T-helper 17 cell (primary cell): ENCODE results near the gene TEKT4. TPM values are rescaled to one million over a fixed set of nuclear protein-coding genes. Genes with fewer than 3 reads are reported as not detected.
"Not testable (repeated sequence)": the region's sequence is repeated elsewhere in the genome, so short reads cannot be mapped to it uniquely, and the experiment has no call there.

Source experiments
- ATAC-seq: fragments of 150-1000 bp; cut with Tn5 transposase; 2 replicates; pipeline ENCODE4 v1.10.0; 2021; ENCODE audit warnings: mild to moderate bottlenecking, moderate library complexity
- DNase-seq, 3 donors: peaks; one replicate each; pipeline versions ENCODE4 v3.0.0 to v3.0.0-alpha.2; 2020 to 2021
- H3K9me3 ChIP-seq: one replicate; pipeline ENCODE4 v1.7.0; 2013; ENCODE audit warnings: low read length, mild to moderate bottlenecking; ENCODE audit not compliant: control insufficient read depth, poor library complexity, severe bottlenecking
- H3K27ac Mint-ChIP-seq: one replicate; pipeline ENCODE4 v1.8.0; 2022; ENCODE audit warnings: mild to moderate bottlenecking, moderate library complexity, mixed read lengths
- H3K27me3 Mint-ChIP-seq: one replicate; pipeline ENCODE4 v1.8.0; 2022; ENCODE audit warnings: mixed read lengths
- H3K36me3 Mint-ChIP-seq: one replicate; pipeline ENCODE4 v1.8.0; 2022; ENCODE audit warnings: low read depth, mixed read lengths
- H3K4me1 Mint-ChIP-seq: one replicate; pipeline ENCODE4 v1.8.0; 2022; ENCODE audit warnings: mild to moderate bottlenecking, mixed read lengths
- H3K4me3 Mint-ChIP-seq: one replicate; pipeline ENCODE4 v1.8.0; 2022; ENCODE audit warnings: mild to moderate bottlenecking, moderate library complexity, mixed read lengths
- total RNA-seq, 4 donors: library from RNA in 2 of 4; stranded (reverse) in 2 of 4; gene quantifications; one replicate each; pipeline ENCODE4 v1.2.3 and lab custom pipeline; 2022 to 2026

The TEKT4 gene
- not detected for total RNA-seq
- 0 reads per million in 2 donors for total RNA-seq (lab: John Stamatoyannopoulos, UW)

DNA sequence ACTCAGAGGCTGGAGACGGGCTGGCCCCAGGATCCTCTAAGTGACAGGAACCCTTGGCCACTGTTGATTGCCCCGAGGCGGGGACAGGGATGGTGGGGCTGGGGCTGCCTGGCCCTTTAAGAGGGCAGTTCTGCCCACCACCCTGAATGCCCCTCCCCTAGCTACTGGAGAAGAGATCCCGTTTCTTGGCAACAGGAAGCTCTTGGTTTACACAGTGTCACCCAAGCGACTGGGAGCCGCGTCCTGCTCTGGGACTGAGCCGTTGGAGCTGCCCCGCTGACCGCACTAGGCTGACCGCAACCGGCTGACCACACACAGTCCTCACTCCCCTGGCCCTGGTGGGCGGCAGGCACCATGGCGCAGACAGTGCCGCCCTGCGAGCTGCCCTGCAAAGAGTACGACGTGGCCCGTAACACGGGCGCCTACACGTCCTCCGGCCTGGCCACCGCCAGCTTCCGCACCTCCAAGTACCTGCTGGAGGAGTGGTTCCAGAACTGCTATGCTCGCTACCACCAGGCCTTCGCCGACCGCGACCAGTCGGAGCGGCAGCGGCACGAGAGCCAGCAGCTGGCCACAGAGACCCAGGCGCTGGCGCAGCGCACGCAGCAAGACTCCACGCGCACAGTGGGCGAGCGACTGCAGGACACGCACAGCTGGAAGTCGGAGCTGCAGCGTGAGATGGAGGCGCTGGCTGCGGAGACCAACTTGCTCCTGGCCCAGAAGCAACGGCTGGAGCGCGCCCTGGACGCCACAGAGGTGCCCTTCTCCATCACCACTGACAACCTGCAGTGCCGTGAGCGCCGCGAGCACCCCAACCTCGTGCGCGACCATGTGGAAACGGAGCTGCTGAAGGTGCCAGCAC lies at the start of gene TEKT4:
TEKT4 (plus strand) TSS at position 205 of the 862 bp plus-strand sequence; CDS start at position 355, 150 bp downstream.
- H3K36me3 Mint-ChIP-seq, result no peaks in the 10 kb centered on the region
- H3K27ac Mint-ChIP-seq, result no peak within 1 kb of the TSS
- no peaks in the 10 kb centered on the region for H3K4me1 Mint-ChIP-seq
- no peak for DNase-seq
- peaks cover 25% of the 10 kb centered on the region for H3K27me3 Mint-ChIP-seq
- no peaks in the 10 kb centered on the region for H3K9me3 ChIP-seq
- no peak for ATAC-seq
- no peak within 1 kb of the TSS for H3K4me3 Mint-ChIP-seq

DNA sequence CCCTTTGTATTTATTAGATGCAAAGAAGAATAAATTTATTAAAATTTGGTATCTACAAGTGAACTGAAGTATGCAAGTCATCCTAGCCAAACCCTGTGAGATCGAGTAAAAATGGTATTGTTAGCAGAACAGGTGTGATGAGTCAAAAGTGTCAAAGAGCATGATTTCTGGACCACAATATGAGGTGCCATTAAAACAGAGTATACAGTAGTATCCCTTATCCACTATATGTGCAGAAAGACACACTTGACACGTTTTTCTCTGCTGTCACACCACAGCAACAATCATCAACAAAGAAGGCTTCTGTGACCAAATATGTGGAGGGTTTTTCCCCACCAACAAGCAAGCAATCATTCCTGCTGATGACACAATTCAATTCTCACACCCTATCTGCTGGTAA lies 32.0 kb upstream of the TEKT4 start:
- not testable (repeated sequence) for DNase-seq, H3K27me3 Mint-ChIP-seq, H3K9me3 ChIP-seq, H3K4me3 Mint-ChIP-seq, H3K4me1 Mint-ChIP-seq, H3K27ac Mint-ChIP-seq, H3K36me3 Mint-ChIP-seq, ATAC-seq

GRCh38 chr2:94856856-94857255 lies 14.4 kb upstream of the TEKT4 start:
- not testable (repeated sequence) for H3K27ac Mint-ChIP-seq, ATAC-seq, H3K36me3 Mint-ChIP-seq, DNase-seq, H3K9me3 ChIP-seq, H3K4me1 Mint-ChIP-seq
- Mint-ChIP-seq H3K27me3 (peaks cover 35% of the 10 kb centered on the region), H3K4me3 (peak overlapping the region; percentile 52)

DNA sequence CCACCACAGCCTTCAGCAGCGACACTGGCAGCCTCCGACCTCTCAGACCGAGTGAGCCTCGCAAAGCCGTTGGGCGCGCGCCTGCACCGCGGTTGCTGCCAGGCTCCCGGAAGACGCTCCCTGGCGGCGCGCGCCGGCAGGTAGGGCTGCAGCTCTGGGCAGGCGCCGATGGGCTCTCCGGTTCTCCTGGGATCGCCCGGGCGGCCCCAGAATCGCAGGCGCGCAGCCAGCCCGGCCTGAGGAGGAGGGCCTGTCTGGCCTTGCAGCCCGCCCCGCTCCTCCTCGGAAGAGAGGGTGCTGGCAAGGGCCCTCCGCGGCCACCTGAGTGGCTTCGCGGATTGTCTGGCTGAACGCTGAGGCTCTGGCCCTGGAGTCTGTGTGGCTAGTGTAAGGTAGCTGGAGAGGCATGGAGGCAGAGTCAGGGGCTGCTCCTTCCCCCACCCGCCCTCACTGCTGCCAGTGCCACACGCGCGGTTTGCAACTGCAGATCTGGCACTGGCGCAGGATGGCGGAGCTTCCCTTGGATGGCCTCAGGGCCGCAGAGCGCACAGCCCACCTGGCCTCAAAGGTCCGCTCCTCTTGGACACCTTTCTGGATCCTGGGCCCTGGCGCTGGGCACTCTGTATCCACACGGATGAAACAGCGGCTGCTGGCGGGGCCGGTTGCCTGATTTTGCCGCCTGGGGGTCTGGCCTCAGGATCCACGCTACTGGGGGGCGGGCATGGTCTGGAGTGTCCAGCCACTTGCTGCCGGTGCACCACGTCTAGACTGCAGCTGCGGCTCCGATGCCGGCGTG lies 13.7 kb upstream of the TEKT4 start:
- H3K4me3 Mint-ChIP-seq, result peak overlapping the region; percentile 52
- ATAC-seq, H3K36me3 Mint-ChIP-seq, H3K9me3 ChIP-seq, H3K4me1 Mint-ChIP-seq, H3K27ac Mint-ChIP-seq: not testable (repeated sequence)
- peaks cover 42% of the 10 kb centered on the region for H3K27me3 Mint-ChIP-seq
- DNase-seq, result peak in 1 of 3 donors; percentile 5

DNA sequence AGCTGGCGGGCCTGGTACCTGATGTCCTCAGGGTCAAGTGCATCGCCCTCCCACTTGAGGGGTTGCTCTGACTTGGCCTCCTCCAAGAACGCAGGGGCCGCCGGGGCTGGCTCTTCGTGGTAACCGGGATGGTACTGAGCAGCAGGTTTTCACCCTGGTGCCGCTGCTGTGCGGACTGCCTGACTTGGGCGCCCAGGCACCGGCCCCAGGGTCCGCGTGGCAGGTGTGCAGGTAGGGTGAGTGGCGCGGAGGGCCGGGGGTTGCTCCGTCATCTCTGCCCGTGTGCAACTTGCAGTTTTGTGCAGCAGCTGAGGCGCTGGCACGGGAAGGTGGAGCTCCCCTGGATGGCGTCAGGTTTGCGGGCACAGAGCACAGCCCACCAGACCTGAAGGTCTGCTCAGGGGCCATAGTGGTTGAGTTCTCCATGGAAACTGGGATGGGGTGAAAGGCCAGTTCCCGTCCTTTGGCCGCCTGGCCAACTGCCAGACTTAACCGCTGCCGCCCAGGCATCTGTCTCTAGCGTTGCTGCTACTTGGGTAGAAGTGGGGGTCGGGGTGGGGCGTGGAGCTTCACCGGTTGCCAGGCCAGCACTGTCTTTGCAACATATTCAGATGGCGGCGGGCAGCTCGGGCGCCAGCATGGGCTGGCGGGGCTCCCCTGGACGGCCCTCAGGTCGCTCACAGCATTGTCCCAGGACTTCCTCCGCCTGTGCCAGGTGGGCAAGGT lies 12.9 kb upstream of the TEKT4 start:
- not testable (repeated sequence) for H3K4me1 Mint-ChIP-seq, H3K9me3 ChIP-seq, ATAC-seq, H3K27ac Mint-ChIP-seq, H3K36me3 Mint-ChIP-seq, DNase-seq, H3K4me3 Mint-ChIP-seq
- H3K27me3 Mint-ChIP-seq, result peaks cover 46% of the 10 kb centered on the region

- Mint-ChIP-seq H3K4me1 (peaks cover 2% of the 10 kb centered on the region), H3K4me3 (no peak overlapping the region), H3K36me3 (peaks cover 2% of the 10 kb centered on the region), H3K27ac (no peak overlapping the region), H3K27me3 (peaks cover 57% of the 10 kb centered on the region)
- H3K9me3 ChIP-seq, result no peaks in the 10 kb centered on the region
- ATAC-seq, result no peak
- DNase-seq, result peak in 1 of 3 donors; percentile 6
Measured at GRCh38 chr2:94861308-94862152, 9.7 kb upstream of the TEKT4 start.

DNA sequence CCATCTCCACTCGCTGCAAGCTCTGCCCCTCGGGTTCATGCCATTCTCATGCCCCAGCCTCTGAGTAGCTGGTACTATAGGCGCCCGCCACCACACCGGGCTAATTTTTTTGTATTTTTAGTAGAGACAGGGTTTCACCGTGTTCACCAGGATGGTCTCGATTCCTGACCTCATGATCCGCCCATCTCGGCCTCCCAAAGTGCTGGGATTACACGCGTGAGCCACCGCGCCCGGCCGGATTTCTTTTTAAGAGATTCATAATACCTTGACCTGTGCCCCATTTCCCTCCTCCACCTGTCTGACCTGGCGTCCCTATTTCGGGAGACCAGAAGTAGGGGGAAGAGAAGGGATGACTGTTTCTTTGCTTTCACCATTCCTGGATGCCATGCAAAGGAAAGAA lies 8.3 kb upstream of the TEKT4 start:
- not testable (repeated sequence) for H3K4me1 Mint-ChIP-seq, H3K27ac Mint-ChIP-seq, H3K36me3 Mint-ChIP-seq, H3K4me3 Mint-ChIP-seq, DNase-seq, H3K9me3 ChIP-seq, ATAC-seq
- peaks cover 47% of the 10 kb centered on the region for H3K27me3 Mint-ChIP-seq

GRCh38 chr2:94869131-94869530 lies 2.1 kb upstream of the TEKT4 start:
- Mint-ChIP-seq H3K36me3 (no peaks in the 10 kb centered on the region), H3K4me1 (no peaks in the 10 kb centered on the region), H3K27me3 (peaks cover 23% of the 10 kb centered on the region), H3K4me3 (no peak overlapping the region), H3K27ac (no peak overlapping the region)
- no peak for DNase-seq
- no peaks in the 10 kb centered on the region for H3K9me3 ChIP-seq
- ATAC-seq, result no peak

DNA sequence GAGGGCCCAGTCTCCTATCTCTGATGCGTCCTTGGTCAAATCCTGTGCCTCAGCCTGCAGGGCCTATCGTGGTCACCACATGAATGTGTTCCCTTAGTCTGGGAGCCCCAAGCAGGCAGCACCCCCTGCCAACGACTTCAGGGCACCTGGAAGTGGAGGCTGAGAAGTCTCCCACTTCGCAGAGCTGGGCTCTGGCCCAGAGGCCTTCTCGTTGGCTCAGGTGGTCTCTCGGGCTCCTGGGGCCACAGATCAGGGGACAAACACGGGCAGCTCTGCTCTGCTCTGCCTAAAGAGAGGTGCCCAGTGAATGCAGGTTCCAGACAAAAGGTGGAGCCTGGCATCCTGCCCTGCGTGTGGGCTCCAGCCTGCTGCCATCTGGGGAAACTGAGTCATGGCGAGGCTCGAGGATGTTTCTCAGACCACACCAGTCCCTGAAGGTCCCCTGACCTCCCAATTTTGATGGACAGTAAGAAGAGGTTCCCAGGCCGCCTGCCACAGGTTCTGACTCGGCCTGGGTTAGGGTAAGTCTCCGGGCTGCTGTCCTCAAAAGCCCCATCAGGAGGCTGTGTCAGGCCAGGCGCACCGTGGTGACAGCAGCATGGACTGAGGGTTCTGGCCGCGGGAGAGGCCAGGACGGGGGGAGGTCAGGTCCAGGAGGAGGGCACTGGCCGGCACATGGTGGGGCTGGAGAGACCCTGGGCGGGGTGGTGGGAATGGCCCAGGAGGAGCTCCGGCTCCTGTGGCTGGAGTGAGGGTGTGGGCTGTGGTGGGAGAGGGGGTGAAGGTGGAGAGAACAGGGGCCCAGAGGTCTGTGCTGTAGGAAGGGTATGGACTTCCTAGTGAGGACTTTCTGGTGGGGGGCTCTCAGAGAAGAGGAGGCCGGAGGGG lies 1.4 kb upstream of the TEKT4 start:
- H3K27me3 Mint-ChIP-seq, result peaks cover 17% of the 10 kb centered on the region
- H3K36me3 Mint-ChIP-seq, result no peaks in the 10 kb centered on the region
- no peak overlapping the region for H3K27ac Mint-ChIP-seq
- no peaks in the 10 kb centered on the region for H3K9me3 ChIP-seq
- H3K4me3 Mint-ChIP-seq, result no peak overlapping the region
- ATAC-seq (no peak), DNase-seq (peak in 1 of 3 donors; percentile 8)
- no peaks in the 10 kb centered on the region for H3K4me1 Mint-ChIP-seq

DNA sequence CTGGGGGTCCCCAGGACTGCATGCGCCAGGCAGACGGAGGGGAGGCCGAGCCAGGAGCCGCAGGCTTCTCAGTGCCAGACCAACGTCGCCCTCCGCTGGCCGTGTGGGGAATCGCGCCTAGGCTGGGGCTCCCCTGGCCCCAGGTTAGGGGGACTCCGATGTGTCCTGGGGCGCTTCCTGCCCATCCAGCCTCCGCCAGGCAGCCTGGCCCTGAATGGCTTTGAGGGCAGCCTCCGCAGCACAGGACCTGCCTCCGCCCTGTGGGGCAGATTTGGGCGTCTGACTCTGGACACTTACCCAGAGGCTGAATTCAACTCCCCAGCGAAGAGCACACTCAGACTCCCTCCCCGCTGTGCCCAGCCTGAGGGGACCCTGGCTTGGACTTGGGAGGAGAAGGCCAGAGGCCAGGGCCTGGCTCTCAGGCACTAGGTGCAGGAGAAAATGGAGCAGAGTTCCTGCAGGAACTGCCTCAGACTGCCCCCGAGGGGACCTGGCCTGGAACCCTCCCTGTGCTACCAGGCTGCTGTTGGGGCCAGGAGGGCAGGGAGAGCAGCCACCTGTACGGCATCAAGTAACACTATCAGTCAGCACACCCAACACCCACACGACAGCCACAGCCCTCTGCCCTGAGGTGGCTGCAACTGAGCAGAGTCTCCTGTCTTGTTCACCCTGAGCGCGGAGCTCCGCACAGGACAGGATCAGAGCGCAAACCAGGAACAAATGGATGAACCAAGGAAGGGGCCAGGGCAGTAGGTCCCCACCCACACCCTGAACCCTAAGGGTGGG lies 597 bp upstream of the TEKT4 start:
- H3K4me1 Mint-ChIP-seq, result no peaks in the 10 kb centered on the region
- DNase-seq, result no peak
- H3K27me3 Mint-ChIP-seq, result peaks cover 17% of the 10 kb centered on the region
- no peak overlapping the region for H3K27ac Mint-ChIP-seq
- no peaks in the 10 kb centered on the region for H3K9me3 ChIP-seq
- H3K4me3 Mint-ChIP-seq, result no peak overlapping the region
- ATAC-seq, result no peak
- H3K36me3 Mint-ChIP-seq, result no peaks in the 10 kb centered on the region

GRCh38 chr2:94872088-94872618 lies 923 bp downstream of the TEKT4 start:
- no peak for ATAC-seq
- H3K9me3 ChIP-seq, result no peaks in the 10 kb centered on the region
- no peak for DNase-seq
- Mint-ChIP-seq H3K36me3 (no peaks in the 10 kb centered on the region), H3K27ac (no peak overlapping the region), H3K4me1 (no peaks in the 10 kb centered on the region), H3K4me3 (no peak overlapping the region), H3K27me3 (peaks cover 26% of the 10 kb centered on the region)
